GM13977 (cell line): ENCODE data around the gene UBAP1.
"Not testable (repeated sequence)": the region's sequence is repeated elsewhere in the genome, so short reads cannot be mapped to it uniquely, and the experiment has no call there.

Source experiments
- DNase-seq: peaks from one replicate; pipeline ENCODE4 v3.0.0; 2012; ENCODE audit warnings: low spot score
- CTCF ChIP-seq: IDR thresholded peaks from 2 replicates; pipeline ENCODE4 v1.5.1; 2012; ENCODE audit warnings: mild to moderate bottlenecking, control low read depth; ENCODE audit not compliant: insufficient read depth; ENCODE audit errors: extremely low read depth, missing control alignments
- in situ Hi-C: fragments of 300-500 bp; cut with MboI; formaldehyde crosslinking; loops from one replicate; pipeline ENCODE4 v1.12.0; 2022; ENCODE audit warnings: low sequenced_read_pairs, low pct_unique_long_range_greater_than_20kb, mixed read lengths, inconsistent platforms; ENCODE audit not compliant: unreplicated experiment

The UBAP1 gene

DNA sequence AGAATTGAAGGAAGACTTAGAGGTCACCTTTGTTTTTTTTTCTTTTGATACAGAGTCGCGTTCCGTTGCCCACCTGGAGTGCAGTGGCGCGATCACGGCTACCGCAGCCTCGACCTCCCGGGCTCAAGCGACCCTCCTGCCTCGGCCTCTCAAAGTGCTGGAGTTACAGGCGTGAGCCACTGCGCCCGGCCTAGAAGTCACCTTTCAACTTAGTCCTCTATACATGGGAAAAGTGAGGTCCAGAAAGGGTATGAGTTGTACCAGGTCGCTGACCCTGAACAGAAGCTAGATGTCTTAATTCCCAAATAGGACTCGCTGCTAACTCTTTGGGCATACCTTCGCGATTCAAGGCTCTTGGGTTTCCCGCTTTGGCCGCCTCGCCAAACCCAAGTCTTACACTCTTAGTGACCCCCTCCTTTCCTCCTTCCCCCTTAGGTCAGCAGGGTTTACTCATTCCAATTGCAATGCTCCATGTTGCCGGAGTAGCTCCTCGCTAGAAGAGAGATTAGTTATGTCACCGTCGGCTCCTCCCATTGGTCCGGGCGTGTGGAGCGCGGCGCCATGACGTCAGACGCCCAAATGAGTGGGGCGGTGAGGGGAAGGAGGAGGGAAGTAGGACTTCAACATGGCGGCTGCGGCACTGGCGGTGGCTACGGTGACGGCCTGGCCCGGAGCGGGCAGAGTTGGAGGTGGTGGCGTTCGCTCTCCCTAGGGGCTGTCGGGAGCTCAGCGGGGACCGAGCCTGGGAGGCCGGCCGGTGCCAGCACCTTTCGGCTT lies at the start of gene UBAP1:
TSS of gene UBAP1 (plus strand) at position 608 of the 777 bp plus-strand sequence. CDS start 41,872 bp downstream, outside the sequence.
- no peak for TF ChIP-seq CTCF
- in situ Hi-C loops: no loop called here
- peak; percentile 94 for DNase-seq

GRCh38 chr9:34131571-34131970 lies 47.3 kb upstream of the UBAP1 start:
- in situ Hi-C loops: no loop called here
- no peak for DNase-seq
- no peak for TF ChIP-seq CTCF

DNA sequence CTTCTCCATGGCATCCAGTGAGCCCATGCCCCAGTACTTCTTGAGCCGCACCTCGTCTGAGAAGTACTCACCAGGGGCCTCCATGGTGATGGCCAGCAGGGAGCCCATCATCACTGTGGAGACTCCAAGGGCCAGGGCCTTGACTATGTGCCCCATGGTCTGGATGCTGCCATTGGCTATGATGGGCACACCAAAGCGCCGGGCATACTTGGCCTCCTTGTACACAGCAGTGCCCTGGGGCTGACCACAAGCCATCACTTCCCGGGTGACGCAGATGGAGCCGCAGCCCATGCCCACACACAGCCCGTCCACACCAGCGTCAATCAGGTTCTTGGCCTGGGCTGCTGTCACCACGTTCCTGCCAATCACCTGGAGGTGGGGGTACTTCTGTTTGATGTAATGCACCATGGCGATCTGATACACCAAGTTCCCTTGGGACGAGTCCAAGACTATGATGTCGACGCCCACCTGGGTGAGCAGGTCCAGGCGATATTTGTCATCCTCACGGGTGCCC lies 45.4 kb upstream of the UBAP1 start:
- TF ChIP-seq CTCF: no peak
- no peak for DNase-seq
- in situ Hi-C loops: no loop called here

DNA sequence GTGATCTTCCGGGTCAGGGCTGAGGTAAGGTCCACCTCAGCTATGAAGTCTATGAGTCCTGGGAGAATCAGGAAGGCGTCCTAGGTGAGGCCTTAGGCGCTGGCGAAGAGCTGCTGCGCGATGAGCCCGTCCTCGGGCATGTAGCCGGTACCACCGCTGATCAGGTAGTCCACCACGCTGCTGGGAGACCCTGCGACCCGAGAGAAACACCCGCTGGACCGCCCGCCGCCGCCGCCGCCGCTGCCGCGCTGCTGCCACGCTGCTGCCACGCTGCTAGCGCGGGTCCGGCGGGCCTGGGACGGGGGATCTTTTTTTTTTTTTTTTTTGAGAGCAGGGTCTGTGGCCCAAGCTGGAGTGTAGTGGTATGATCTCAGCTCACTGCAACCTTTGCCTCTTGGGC lies 44.3 kb upstream of the UBAP1 start:
- no peak for TF ChIP-seq CTCF
- in situ Hi-C loops: no loop called here
- no peak for DNase-seq

DNA sequence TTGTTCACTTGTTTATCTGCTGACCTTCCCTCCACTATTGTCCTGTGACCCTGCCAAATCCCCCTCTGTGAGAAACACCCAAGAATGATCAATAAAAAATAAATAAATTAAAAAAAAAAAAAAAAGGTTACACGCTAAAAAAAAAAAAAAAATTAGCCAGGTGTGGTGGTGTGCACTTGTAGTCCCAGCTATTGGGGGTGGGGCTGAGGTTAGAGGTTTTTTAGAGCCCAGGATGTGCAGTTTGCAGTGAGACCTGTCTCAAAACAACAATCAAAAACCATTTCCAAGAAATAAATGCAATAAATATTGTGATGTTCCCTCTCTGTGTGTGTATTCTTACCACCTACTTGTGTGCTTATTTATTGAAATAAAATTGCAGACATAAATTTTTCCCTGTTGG lies 40.2 kb upstream of the UBAP1 start:
- in situ Hi-C loops, DNase-seq: not testable (repeated sequence)

DNA sequence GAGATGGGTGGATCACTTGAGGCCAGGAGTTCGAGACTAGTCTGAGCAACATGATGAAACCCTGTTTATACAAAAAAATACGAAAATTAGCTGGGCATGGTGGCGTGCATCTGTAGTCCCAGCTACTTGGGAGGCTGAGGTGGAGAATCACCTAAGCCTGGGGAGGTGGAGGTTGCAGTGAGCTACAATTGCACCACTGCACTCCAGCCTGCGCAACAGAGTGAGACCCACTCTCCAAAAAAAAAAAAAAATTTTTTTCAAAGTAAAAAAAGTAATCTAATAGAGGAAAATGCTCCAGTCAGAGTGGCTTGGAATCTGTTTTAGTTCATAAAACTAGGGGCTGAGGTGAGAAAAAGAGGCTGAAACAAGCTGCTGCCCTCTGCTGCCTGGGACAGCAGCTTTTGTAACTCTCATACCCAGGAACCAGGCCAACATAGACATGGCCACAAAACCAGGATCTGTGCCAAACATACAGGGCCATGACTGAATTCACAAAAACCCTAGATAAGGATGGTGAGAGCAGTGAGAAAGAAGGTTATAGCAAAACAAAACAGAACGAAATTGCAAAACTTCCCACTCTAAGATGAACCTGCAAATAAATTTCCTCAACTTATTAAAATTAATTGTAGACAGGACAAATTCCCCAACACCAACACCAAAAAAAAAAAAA lies 39.2 kb upstream of the UBAP1 start:
- in situ Hi-C loops: no loop called here
- TF ChIP-seq CTCF: peak; percentile 26
- DNase-seq: no peak

- in situ Hi-C loops: no loop called here
- no peak for TF ChIP-seq CTCF
Measured at GRCh38 chr9:34140853-34141252, 38.0 kb upstream of the UBAP1 start.

More at GRCh38 chr9:34140853-34141252, 38.0 kb upstream of the UBAP1 start:
- no peak for DNase-seq
